Esophagus squamous epithelium (tissue), 4 donors: Measurements from ENCODE around the gene OR1F1.

Experiments used
- CTCF ChIP-seq, 6 experiments: fragments of 450-650 bp in 4 of 6; fragments of 200-600 bp in 2 of 6; sonication (generic) in 2 of 6; IDR thresholded peaks; one replicate each; pipeline ENCODE4 v1.5.1; 2016 to 2019; ENCODE audit warnings: antibody characterized with exemption in 6 of 6, mild to moderate bottlenecking in 4 of 6, moderate library complexity in 4 of 6
- POLR2A ChIP-seq, 4 donors: fragments of 450-650 bp; IDR thresholded peaks; one replicate each; pipeline ENCODE4 v1.6.1; 2017; ENCODE audit warnings: antibody characterized with exemption in 4 of 4, mild to moderate bottlenecking in 4 of 4, moderate library complexity in 3 of 4

- TF ChIP-seq CTCF (IDR thresholded peaks at IDR 0.05) (no peak), POLR2A (IDR thresholded peaks at IDR 0.05) (no peak)
These were observed 53.8 kb downstream of the OR1F1 start for GRCh38 chr16:3241761-3242160.
